GM19099 (cell line): ENCODE results near the gene MYH6.

Experiments used
- POLR2A ChIP-seq: IDR thresholded peaks from 3 replicates; pipeline ENCODE4 v1.6.1; 2011; ENCODE audit warnings: low read depth; ENCODE audit not compliant: insufficient read length; ENCODE audit errors: extremely low read depth

Gene MYH6

GRCh38 chr14:23361763-23362162 lies 46.3 kb downstream of the MYH6 start:
- TF ChIP-seq POLR2A: no peak

- TF ChIP-seq POLR2A: no peak
Observed at GRCh38 chr14:23361320-23361719, 46.8 kb downstream of the MYH6 start.

GRCh38 chr14:23360496-23360895 lies 47.6 kb downstream of the MYH6 start:
- no peak for TF ChIP-seq POLR2A

- no peak for TF ChIP-seq POLR2A
Observed at GRCh38 chr14:23359722-23360447, 48.2 kb downstream of the MYH6 start.

GRCh38 chr14:23359167-23359626 lies 48.9 kb downstream of the MYH6 start:
- no peak for TF ChIP-seq POLR2A

- no peak for TF ChIP-seq POLR2A
Observed at GRCh38 chr14:23358553-23359166, 49.4 kb downstream of the MYH6 start.

- TF ChIP-seq POLR2A: no peak
Observed at GRCh38 chr14:23358042-23358441, 50.0 kb downstream of the MYH6 start.

GRCh38 chr14:23357261-23357660 lies 50.8 kb downstream of the MYH6 start:
- TF ChIP-seq POLR2A: no peak

- no peak for TF ChIP-seq POLR2A
Observed at GRCh38 chr14:23356662-23357061, 51.4 kb downstream of the MYH6 start.

GRCh38 chr14:23355871-23356435 lies 52.1 kb downstream of the MYH6 start:
- no peak for TF ChIP-seq POLR2A

- no peak for TF ChIP-seq POLR2A
Observed at GRCh38 chr14:23354990-23355389, 53.1 kb downstream of the MYH6 start.

GRCh38 chr14:23353433-23353780 lies 54.7 kb downstream of the MYH6 start:
- no peak for TF ChIP-seq POLR2A

GRCh38 chr14:23352506-23353432 lies 55.3 kb downstream of the MYH6 start, which contains the start of gene SLC22A17:
SLC22A17 (minus strand) TSS chr14:23352887.
- no peak for TF ChIP-seq POLR2A

- TF ChIP-seq POLR2A: no peak
Observed at GRCh38 chr14:23351681-23352505, 56.2 kb downstream of the MYH6 start.
